Stimulated activated CD8-positive, alpha-beta memory T cell treated with anti-CD3 and anti-CD28 coated beads, Interleukin-7, amount 100 ng/mL, for 1 hour (primary cell): ENCODE measurements around the gene TRIM38.
"Not testable (repeated sequence)": the region's sequence is repeated elsewhere in the genome, so short reads cannot be mapped to it uniquely, and the experiment has no call there.

Experiments
- DNase-seq, 2 donors: peaks; one replicate each; pipeline ENCODE4 v3.0.0-alpha.2; 2020; ENCODE audit warnings: low read depth in 2 of 2

Gene TRIM38

GRCh38 chr6:26006086-26006939 lies 43.7 kb downstream of the TRIM38 start:
- no peak for DNase-seq

DNA sequence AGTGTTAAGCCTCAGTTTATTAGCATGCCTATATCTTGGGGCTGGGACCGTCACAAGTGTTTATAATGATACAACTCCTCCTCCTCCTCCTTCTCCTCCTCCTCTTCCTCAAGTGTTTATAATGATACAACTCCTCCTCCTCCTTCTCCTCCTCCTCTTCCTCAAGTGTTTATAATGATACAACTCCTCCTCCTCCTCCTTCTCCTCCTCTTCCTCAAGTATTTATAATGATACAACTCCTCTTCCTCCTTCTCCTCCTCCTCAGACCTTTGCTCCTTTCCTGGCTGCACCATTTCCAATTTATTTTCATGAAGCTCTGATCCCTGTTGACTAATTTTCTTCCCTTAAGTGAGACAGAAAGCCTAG lies 44.3 kb downstream of the TRIM38 start:
- not testable (repeated sequence) for DNase-seq

DNA sequence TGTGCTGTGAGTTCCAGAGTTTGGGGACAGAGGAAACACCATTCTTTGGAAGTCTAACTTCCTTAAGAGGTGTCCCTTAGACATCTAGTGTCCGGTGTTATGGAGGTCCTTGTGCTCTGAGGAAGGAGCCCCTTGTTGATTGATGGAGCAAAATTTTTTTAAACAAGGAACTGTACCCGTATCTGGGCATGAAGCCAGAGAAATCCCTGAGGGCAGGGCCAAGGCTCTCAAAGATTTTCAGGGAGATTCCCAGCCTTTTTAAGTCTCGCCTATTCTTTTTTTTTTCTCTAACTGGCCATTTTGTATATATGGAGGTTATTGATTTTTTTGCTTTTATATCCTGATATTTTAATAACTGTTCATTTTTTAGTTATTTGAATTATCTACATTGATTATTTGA lies 45.9 kb downstream of the TRIM38 start:
- no peak for DNase-seq

GRCh38 chr6:26009817-26010216 lies 47.2 kb downstream of the TRIM38 start:
- no peak for DNase-seq

GRCh38 chr6:26012061-26012460 lies 49.5 kb downstream of the TRIM38 start:
- DNase-seq = no peak

GRCh38 chr6:26014386-26014785 lies 51.8 kb downstream of the TRIM38 start:
- DNase-seq = not testable (repeated sequence)

GRCh38 chr6:26016245-26016962 lies 53.8 kb downstream of the TRIM38 start:
- no peak for DNase-seq

- no peak for DNase-seq
Observed at GRCh38 chr6:26016963-26017631, 54.5 kb downstream of the TRIM38 start.

DNA sequence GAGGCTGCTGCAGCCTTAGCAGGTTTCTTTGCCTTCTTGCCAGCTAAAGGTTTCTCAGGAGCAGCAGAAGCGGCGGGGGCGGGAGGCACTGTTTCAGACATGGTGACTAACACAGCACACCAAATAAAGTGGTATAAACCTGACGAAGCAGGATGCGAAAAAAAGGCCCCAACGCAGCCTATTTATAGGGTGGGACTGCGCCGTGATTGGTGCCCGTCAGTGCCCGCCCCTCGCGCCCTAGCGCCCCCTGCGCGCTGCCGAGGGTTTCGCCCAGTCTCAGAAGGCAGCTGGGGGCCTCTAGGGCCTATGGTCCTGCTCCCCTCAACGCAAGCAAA lies 55.0 kb downstream of the TRIM38 start:
- DNase-seq = peak; percentile 23 to 34

- DNase-seq = no peak
Observed at GRCh38 chr6:26019261-26019830, 56.7 kb downstream of the TRIM38 start.

DNA sequence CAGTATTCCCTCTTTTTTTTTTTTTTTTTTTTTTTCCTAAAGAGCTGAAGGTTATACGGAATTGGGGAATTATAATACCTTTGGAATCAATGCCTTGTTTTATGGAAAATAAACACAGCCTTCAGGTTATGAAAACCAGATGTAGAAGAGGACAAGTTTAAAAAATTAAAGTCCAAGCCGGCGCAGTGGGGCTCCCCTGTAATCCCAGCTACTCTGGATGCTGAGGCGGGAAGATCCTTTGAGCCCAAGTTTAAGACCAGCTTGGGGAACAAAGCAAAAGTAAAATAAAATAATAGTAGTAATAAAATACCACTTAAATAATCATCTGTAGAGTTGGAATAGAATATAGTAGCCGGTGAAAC lies 57.3 kb downstream of the TRIM38 start:
- DNase-seq = no peak

GRCh38 chr6:26020329-26021000 lies 57.9 kb downstream of the TRIM38 start:
- peak in 1 of 2 donors; percentile 55 for DNase-seq

- DNase-seq = peak in 1 of 2 donors; percentile 26
Observed at GRCh38 chr6:26021001-26021349, 58.4 kb downstream of the TRIM38 start.

- peak in 1 of 2 donors; percentile 75 for DNase-seq
Observed at GRCh38 chr6:26021350-26022131, 58.9 kb downstream of the TRIM38 start.

GRCh38 chr6:26022132-26022472 lies 59.5 kb downstream of the TRIM38 start:
- no peak for DNase-seq

DNA sequence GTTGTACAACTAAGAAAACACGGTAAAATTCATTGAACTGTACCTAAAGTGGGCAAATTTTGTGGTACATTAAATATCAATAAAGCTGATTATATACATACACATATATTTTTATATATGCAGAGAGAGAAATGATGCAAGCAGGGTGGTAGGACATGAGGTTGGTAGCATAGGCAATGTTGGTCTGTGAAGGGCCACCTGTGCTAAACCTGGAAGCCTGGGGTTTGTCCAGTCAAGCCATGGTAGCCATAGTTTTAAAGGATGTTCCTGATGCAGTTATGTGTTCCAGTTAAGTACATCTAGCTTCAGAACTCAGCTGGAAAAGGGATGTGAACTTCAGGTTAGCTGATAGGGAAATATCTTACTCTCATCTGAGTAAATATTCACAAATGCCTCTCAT lies 60.1 kb downstream of the TRIM38 start:
- DNase-seq = no peak

- no peak for DNase-seq
Observed at GRCh38 chr6:26024651-26025046, 62.0 kb downstream of the TRIM38 start.

- DNase-seq = no peak
Observed at GRCh38 chr6:26025047-26025893, 62.7 kb downstream of the TRIM38 start.

- DNase-seq = peak in 1 of 2 donors; percentile 70
Observed at GRCh38 chr6:26025894-26026832, 63.6 kb downstream of the TRIM38 start.
